Islet precursor cell (in vitro differentiated cells): ENCODE results near the gene RRAS.

ENCODE experiments used
- DNase-seq: peaks from one replicate; pipeline ENCODE4 v3.0.0-alpha.2; 2018

The RRAS gene

GRCh38 chr19:49676784-49677230 lies 36.9 kb upstream of the RRAS start:
- DNase-seq, result peak; percentile 100

- DNase-seq, result peak; percentile 94
These were observed 36.3 kb upstream of the RRAS start for GRCh38 chr19:49676136-49676783.

GRCh38 chr19:49672131-49672919 lies 32.4 kb upstream of the RRAS start:
- DNase-seq, result peak; percentile 95

- no peak for DNase-seq
These were observed 29.6 kb upstream of the RRAS start for GRCh38 chr19:49669516-49669915.

GRCh38 chr19:49667473-49667872 lies 27.5 kb upstream of the RRAS start:
- DNase-seq, result no peak

GRCh38 chr19:49666120-49666444 lies 26.1 kb upstream of the RRAS start:
- no peak for DNase-seq

- DNase-seq, result peak; percentile 98
These were observed 25.6 kb upstream of the RRAS start, which contains the start of the genes BCL2L12 and IRF3 for GRCh38 chr19:49665351-49666119. TSS of gene BCL2L12 (plus strand) at chr19:49665933. CDS start at chr19:49666693, 760 bp downstream. TSS of gene IRF3 (minus strand) at chr19:49665857. CDS start at chr19:49664838, 1,019 bp downstream.

GRCh38 chr19:49665036-49665350 lies 25.1 kb upstream of the RRAS start:
- no peak for DNase-seq

GRCh38 chr19:49664171-49665035 lies 24.5 kb upstream of the RRAS start:
- peak; percentile 96 for DNase-seq

- no peak for DNase-seq
These were observed 23.3 kb upstream of the RRAS start for GRCh38 chr19:49663224-49663623.

GRCh38 chr19:49662011-49662410 lies 22.1 kb upstream of the RRAS start:
- DNase-seq, result no peak

GRCh38 chr19:49660338-49660961 lies 20.5 kb upstream of the RRAS start:
- no peak for DNase-seq

GRCh38 chr19:49658566-49659442 lies 18.9 kb upstream of the RRAS start:
- no peak for DNase-seq

GRCh38 chr19:49658139-49658517 lies 18.2 kb upstream of the RRAS start:
- DNase-seq, result no peak

GRCh38 chr19:49657493-49658138 lies 17.7 kb upstream of the RRAS start:
- DNase-seq, result no peak

GRCh38 chr19:49656456-49657109 lies 16.6 kb upstream of the RRAS start:
- no peak for DNase-seq

GRCh38 chr19:49655570-49656455 lies 15.9 kb upstream of the RRAS start:
- DNase-seq, result no peak

GRCh38 chr19:49654581-49654980 lies 14.6 kb upstream of the RRAS start:
- DNase-seq, result no peak

GRCh38 chr19:49653466-49653806 lies 13.5 kb upstream of the RRAS start:
- no peak for DNase-seq
